Panc1 (cell line): ENCODE data around the gene DNASE1L1.

Experiments
- TCF7L2 ChIP-seq: IDR thresholded peaks from 2 replicates; pipeline ENCODE4 v1.6.1; 2011; ENCODE audit warnings: mild to moderate bottlenecking, low read depth, low read length, inconsistent platforms
- TF ChIP-seq, protein P1 (sequence below): fragments of 450-650 bp; IDR thresholded peaks from 2 replicates; pipeline ENCODE4 v1.5.1; 2017; ENCODE audit warnings: mild to moderate bottlenecking

DNA sequence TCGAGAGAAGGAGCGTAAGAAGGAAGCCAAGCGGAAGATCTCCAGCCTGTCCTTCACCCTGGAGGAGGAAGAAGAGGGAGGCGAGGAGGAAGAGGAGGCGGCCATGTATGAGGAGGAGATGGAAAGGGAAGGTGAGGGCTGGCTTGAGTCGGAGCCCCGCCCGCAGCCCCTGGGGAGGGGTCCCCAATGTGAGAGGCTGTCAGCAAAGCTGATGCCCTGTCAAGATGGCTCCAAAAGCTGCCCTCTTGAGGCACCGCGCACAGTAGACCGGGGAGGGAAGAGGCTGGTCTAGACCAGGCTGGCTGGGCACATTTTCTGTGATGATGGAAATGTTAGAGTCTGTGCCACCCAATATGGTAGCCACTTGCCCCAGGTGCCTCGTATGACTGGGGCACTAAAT, 37.4 kb upstream of the DNASE1L1 start:
- TF ChIP-seq, protein P1, sequence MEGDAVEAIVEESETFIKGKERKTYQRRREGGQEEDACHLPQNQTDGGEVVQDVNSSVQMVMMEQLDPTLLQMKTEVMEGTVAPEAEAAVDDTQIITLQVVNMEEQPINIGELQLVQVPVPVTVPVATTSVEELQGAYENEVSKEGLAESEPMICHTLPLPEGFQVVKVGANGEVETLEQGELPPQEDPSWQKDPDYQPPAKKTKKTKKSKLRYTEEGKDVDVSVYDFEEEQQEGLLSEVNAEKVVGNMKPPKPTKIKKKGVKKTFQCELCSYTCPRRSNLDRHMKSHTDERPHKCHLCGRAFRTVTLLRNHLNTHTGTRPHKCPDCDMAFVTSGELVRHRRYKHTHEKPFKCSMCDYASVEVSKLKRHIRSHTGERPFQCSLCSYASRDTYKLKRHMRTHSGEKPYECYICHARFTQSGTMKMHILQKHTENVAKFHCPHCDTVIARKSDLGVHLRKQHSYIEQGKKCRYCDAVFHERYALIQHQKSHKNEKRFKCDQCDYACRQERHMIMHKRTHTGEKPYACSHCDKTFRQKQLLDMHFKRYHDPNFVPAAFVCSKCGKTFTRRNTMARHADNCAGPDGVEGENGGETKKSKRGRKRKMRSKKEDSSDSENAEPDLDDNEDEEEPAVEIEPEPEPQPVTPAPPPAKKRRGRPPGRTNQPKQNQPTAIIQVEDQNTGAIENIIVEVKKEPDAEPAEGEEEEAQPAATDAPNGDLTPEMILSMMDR = no peak
- no peak for TF ChIP-seq TCF7L2
